ENCODE results near the gene TREML4.
A peak's percentile ranks its signal among the peaks of the same experiment; 100 is the strongest.

The TREML4 gene

GRCh38 chr6:41252401-41253169 lies 24.4 kb downstream of the TREML4 start:
- DNase-seq (ENCODE audit: low read depth in 3 of 3), result no peak

- DNase-seq (ENCODE audit: low read depth in 3 of 3), result no peak
Measured at GRCh38 chr6:41255110-41255509, 27.0 kb downstream of the TREML4 start.

GRCh38 chr6:41255638-41256246 lies 27.6 kb downstream of the TREML4 start:
- DNase-seq (ENCODE audit: low read depth in 3 of 3), result no peak

- DNase-seq (ENCODE audit: low read depth in 3 of 3), result no peak
Measured at GRCh38 chr6:41256383-41256782, 28.2 kb downstream of the TREML4 start.

GRCh38 chr6:41257369-41258195 lies 29.4 kb downstream of the TREML4 start:
- no peak for DNase-seq (ENCODE audit: low read depth in 3 of 3)

- DNase-seq (ENCODE audit: low read depth in 3 of 3), result no peak
Measured at GRCh38 chr6:41258196-41258493, 30.0 kb downstream of the TREML4 start.

- no peak for DNase-seq (ENCODE audit: low read depth in 3 of 3)
Measured at GRCh38 chr6:41262401-41262800, 34.3 kb downstream of the TREML4 start.

GRCh38 chr6:41263267-41263666 lies 35.1 kb downstream of the TREML4 start:
- no peak for DNase-seq (ENCODE audit: low read depth in 3 of 3)

- DNase-seq (ENCODE audit: low read depth in 3 of 3), result no peak
Measured at GRCh38 chr6:41266541-41266940, 38.4 kb downstream of the TREML4 start.

- no peak for DNase-seq (ENCODE audit: low read depth in 3 of 3)
Measured at GRCh38 chr6:41268478-41268877, 40.3 kb downstream of the TREML4 start.

- no peak for DNase-seq (ENCODE audit: low read depth in 3 of 3)
Measured at GRCh38 chr6:41269166-41269565, 41.0 kb downstream of the TREML4 start.

GRCh38 chr6:41269716-41270115 lies 41.6 kb downstream of the TREML4 start:
- no peak for DNase-seq (ENCODE audit: low read depth in 3 of 3)

GRCh38 chr6:41271901-41272395 lies 43.8 kb downstream of the TREML4 start:
- DNase-seq (ENCODE audit: low read depth in 3 of 3), result no peak

- DNase-seq (ENCODE audit: low read depth in 3 of 3), result no peak
Measured at GRCh38 chr6:41272591-41273240, 44.6 kb downstream of the TREML4 start.

- DNase-seq (ENCODE audit: low read depth in 3 of 3), result no peak
Measured at GRCh38 chr6:41273714-41274113, 45.6 kb downstream of the TREML4 start.

GRCh38 chr6:41274256-41274655 lies 46.1 kb downstream of the TREML4 start:
- DNase-seq (ENCODE audit: low read depth in 3 of 3), result no peak

GRCh38 chr6:41275489-41275888 lies 47.3 kb downstream of the TREML4 start:
- DNase-seq (ENCODE audit: low read depth in 3 of 3), result no peak

- DNase-seq (ENCODE audit: low read depth in 3 of 3), result no peak
Measured at GRCh38 chr6:41277605-41278004, 49.5 kb downstream of the TREML4 start.

GRCh38 chr6:41278699-41279405 lies 50.7 kb downstream of the TREML4 start:
- DNase-seq (ENCODE audit: low read depth in 3 of 3), result peak; percentile 43 to 62 (median 48)

GRCh38 chr6:41280381-41281057 lies 52.4 kb downstream of the TREML4 start:
- no peak for DNase-seq (ENCODE audit: low read depth in 3 of 3)

GRCh38 chr6:41283600-41283999 lies 55.5 kb downstream of the TREML4 start:
- no peak for DNase-seq (ENCODE audit: low read depth in 3 of 3)
